ENCODE measurements around the gene AFAP1.

GRCh38 chr4:7722766-7723387 lies 216.8 kb downstream of the AFAP1 start:
- TF ChIP-seq CTCF (IDR thresholded peaks at IDR 0.05; ENCODE audit: extremely low read depth in 1 of 2, insufficient read depth in 1 of 2, low read depth in 1 of 2, low read length in 2 of 2) (no peak), FOS (IDR thresholded peaks at IDR 0.05; ENCODE audit: borderline replicate concordance, insufficient read depth, low read length) (no peak), POLR2A (IDR thresholded peaks at IDR 0.05; ENCODE audit: low read depth, low read length) (no peak)
